BE2C (cell line): ENCODE results near the gene KCNK4.
"Not testable (repeated sequence)": the region's sequence is repeated elsewhere in the genome, so short reads cannot be mapped to it uniquely, and the experiment has no call there.

Experiments used
- DNase-seq: peaks from one replicate; pipeline ENCODE4 v3.0.0-alpha.2; 2020
- H3K27me3 ChIP-seq: fragments of 250-450 bp; sonication (Bioruptor Pico); 2 replicates; pipeline ENCODE4 v1.5.1; 2020; ENCODE audit warnings: mild to moderate bottlenecking
- H3K36me3 ChIP-seq: fragments of 250-450 bp; sonication (Bioruptor Pico); 2 replicates; pipeline ENCODE4 v1.5.1; 2020; ENCODE audit warnings: mild to moderate bottlenecking
- H3K4me1 ChIP-seq: fragments of 250-450 bp; sonication (Bioruptor Pico); 2 replicates; pipeline ENCODE4 v1.5.1; 2020
- H3K4me3 ChIP-seq: 2 replicates; pipeline ENCODE4 v1.5.1; 2011; ENCODE audit warnings: low read depth, low read length
- H3K9me3 ChIP-seq: fragments of 250-450 bp; sonication (Bioruptor Pico); 2 replicates; pipeline ENCODE4 v1.5.1; 2020
- TF ChIP-seq, protein P1 (sequence below): IDR thresholded peaks from 2 replicates; pipeline ENCODE4 v1.5.1; 2012; ENCODE audit warnings: mild to moderate bottlenecking, low read depth, low read length

The KCNK4 gene

GRCh38 chr11:64321533-64321932, 30.4 kb downstream of the KCNK4 start:
- Histone ChIP-seq H3K36me3 (no peaks in the 10 kb centered on the region), H3K4me3 (no peak overlapping the region), H3K27me3 (no peaks in the 10 kb centered on the region), H3K4me1 (no peaks in the 10 kb centered on the region), H3K9me3 (no peaks in the 10 kb centered on the region)
- DNase-seq, result no peak
- TF ChIP-seq, protein P1, sequence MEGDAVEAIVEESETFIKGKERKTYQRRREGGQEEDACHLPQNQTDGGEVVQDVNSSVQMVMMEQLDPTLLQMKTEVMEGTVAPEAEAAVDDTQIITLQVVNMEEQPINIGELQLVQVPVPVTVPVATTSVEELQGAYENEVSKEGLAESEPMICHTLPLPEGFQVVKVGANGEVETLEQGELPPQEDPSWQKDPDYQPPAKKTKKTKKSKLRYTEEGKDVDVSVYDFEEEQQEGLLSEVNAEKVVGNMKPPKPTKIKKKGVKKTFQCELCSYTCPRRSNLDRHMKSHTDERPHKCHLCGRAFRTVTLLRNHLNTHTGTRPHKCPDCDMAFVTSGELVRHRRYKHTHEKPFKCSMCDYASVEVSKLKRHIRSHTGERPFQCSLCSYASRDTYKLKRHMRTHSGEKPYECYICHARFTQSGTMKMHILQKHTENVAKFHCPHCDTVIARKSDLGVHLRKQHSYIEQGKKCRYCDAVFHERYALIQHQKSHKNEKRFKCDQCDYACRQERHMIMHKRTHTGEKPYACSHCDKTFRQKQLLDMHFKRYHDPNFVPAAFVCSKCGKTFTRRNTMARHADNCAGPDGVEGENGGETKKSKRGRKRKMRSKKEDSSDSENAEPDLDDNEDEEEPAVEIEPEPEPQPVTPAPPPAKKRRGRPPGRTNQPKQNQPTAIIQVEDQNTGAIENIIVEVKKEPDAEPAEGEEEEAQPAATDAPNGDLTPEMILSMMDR, result no peak

DNA sequence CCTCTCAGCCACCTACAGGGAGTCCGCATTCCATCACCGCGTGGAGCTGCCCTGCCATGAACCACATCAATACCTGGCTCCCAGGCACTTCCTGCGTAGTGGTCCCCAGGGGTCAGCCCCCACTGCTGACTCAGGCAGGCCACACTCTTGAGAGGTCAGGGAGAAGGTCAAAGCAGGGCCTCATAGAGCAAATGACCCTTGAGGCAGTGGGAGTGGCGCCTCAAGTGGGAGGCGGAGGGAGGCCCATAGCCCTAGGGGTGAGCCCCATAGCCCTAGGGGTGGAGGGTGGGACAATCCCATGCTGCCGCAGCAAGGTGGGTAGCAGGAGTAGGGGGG, 31.8 kb downstream of the KCNK4 start:
- no peak for DNase-seq
- Histone ChIP-seq H3K27me3 (no peaks in the 10 kb centered on the region), H3K9me3 (no peaks in the 10 kb centered on the region), H3K4me3 (no peak overlapping the region), H3K4me1 (no peaks in the 10 kb centered on the region), H3K36me3 (no peaks in the 10 kb centered on the region)
- TF ChIP-seq, protein P1, result no peak

- H3K9me3 ChIP-seq, result no peaks in the 10 kb centered on the region
- no peaks in the 10 kb centered on the region for H3K4me1 ChIP-seq
- H3K4me3 ChIP-seq, result no peak overlapping the region
- TF ChIP-seq, protein P1, result no peak
- no peak for DNase-seq
- no peaks in the 10 kb centered on the region for H3K27me3 ChIP-seq
- no peaks in the 10 kb centered on the region for H3K36me3 ChIP-seq
These were observed 32.3 kb downstream of the KCNK4 start for GRCh38 chr11:64323373-64323772.

DNA sequence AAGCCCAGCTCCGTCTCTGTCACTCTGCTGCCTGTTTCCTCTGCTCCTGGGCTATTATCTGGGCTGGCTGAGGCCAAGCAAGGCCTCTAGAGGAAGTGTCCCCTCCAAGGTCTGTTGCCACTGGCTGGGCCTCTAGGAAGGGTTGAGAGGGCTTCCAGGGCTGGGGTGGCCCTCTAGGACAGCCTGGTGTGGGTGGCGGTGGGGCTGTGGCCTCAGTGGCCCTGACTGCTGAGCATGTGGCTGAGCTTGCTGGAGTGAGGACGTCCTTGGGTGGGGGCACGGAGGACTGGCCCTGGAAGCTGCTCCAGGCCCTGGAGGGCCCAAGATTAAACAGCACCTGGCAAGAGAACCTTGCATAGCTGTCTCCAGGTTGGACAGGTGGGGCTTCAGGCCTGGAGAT, 32.9 kb downstream of the KCNK4 start:
- not testable (repeated sequence) for H3K9me3 ChIP-seq, H3K27me3 ChIP-seq, DNase-seq, H3K4me1 ChIP-seq, H3K36me3 ChIP-seq, H3K4me3 ChIP-seq

DNA sequence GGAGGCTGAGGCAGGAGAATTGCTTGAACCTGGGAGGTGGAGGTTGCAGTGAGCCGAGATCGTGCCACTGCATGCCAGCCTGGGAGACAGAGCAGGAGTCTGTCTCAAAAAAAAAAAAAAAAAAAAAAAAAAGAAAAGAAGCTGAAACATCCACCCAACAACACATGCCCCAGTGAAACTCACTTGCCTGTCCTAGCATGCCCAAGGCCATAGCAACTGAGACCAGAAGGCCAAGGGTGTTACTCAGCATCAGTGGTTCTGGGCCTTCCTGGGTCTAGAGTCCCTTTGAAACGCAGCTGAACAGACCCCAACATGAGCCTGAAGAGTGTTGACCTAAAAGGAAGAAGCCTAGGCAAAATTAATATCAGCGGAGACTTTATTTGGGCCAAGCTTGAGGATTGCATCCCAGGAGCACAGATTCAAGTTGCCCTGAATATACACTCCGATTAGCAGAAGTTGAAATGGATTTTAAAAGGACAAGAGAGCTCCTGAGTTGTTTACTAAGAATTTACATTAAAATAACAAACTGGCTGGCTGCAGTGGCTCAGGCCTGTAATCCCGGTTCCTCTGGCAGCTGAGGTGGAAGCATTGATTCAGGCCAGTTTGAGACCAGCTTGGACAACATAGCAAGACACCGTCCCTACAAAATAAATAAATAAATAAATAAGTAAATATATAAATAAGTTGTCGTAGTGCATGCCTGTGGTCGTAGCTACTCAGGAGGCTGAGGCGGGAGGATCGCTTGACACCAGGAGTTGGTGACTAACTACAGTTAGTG, 33.8 kb downstream of the KCNK4 start:
- Histone ChIP-seq H3K4me1 (no peaks in the 10 kb centered on the region), H3K4me3 (no peak overlapping the region), H3K9me3 (no peaks in the 10 kb centered on the region), H3K27me3 (no peaks in the 10 kb centered on the region), H3K36me3 (no peaks in the 10 kb centered on the region)
- no peak for DNase-seq
- TF ChIP-seq, protein P1, result no peak

- Histone ChIP-seq H3K4me1 (no peaks in the 10 kb centered on the region), H3K9me3 (no peaks in the 10 kb centered on the region), H3K27me3 (no peaks in the 10 kb centered on the region), H3K4me3 (no peak overlapping the region), H3K36me3 (no peaks in the 10 kb centered on the region)
- no peak for DNase-seq
- TF ChIP-seq, protein P1, result no peak
These were observed 36.3 kb downstream of the KCNK4 start for GRCh38 chr11:64327375-64327774.
